ENCODE results near the gene SFMBT1.

DNA sequence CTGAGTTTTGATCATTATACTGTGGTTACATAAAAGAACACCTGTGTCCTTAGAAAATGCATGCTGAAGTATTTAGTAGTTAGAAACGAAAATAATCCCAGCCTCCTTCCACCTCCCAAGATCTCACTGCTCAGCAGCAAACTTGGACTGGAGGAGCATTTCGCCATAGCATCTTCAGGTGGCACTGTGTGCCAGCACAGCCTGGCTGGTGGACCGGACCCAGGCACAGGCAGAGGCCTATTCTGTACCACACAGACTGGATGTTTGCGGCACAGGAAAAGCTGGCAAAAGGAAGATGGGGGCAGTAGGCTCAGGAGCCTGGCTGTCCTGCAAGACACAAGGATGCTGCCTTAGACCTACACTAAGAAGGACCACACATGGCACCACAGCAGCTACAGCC, 158.7 kb downstream of the SFMBT1 start:
- TF ChIP-seq, protein P1, sequence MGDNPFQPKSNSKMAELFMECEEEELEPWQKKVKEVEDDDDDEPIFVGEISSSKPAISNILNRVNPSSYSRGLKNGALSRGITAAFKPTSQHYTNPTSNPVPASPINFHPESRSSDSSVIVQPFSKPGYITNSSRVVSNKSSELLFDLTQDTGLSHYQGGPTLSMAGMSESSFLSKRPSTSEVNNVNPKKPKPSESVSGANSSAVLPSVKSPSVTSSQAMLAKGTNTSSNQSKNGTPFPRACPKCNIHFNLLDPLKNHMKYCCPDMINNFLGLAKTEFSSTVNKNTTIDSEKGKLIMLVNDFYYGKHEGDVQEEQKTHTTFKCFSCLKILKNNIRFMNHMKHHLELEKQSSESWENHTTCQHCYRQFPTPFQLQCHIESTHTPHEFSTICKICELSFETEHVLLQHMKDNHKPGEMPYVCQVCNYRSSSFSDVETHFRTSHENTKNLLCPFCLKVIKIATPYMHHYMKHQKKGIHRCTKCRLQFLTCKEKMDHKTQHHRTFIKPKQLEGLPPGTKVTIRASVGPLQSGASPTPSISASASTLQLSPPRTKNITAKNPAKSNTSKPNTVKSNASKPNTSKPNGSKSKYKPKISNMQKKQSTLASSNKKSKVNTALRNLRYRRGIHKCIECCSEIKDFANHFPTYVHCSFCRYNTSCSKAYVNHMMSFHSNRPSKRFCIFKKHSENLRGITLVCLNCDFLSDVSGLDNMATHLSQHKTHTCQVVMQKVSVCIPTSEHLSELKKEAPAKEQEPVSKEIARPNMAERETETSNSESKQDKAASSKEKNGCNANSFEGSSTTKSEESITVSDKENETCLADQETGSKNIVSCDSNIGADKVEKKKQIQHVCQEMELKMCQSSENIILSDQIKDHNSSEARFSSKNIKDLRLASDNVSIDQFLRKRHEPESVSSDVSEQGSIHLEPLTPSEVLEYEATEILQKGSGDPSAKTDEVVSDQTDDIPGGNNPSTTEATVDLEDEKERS (tag by site-specific recombination; IDR thresholded peaks at IDR 0.05): no peak
- TF ChIP-seq, protein P2, sequence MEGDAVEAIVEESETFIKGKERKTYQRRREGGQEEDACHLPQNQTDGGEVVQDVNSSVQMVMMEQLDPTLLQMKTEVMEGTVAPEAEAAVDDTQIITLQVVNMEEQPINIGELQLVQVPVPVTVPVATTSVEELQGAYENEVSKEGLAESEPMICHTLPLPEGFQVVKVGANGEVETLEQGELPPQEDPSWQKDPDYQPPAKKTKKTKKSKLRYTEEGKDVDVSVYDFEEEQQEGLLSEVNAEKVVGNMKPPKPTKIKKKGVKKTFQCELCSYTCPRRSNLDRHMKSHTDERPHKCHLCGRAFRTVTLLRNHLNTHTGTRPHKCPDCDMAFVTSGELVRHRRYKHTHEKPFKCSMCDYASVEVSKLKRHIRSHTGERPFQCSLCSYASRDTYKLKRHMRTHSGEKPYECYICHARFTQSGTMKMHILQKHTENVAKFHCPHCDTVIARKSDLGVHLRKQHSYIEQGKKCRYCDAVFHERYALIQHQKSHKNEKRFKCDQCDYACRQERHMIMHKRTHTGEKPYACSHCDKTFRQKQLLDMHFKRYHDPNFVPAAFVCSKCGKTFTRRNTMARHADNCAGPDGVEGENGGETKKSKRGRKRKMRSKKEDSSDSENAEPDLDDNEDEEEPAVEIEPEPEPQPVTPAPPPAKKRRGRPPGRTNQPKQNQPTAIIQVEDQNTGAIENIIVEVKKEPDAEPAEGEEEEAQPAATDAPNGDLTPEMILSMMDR (tag by site-specific recombination; IDR thresholded peaks at IDR 0.05): no peak
- no peak for TF ChIP-seq KLF1 (tag by site-specific recombination; IDR thresholded peaks at IDR 0.05)
- TF ChIP-seq YY1 (tag by site-specific recombination; IDR thresholded peaks at IDR 0.05): no peak
- TF ChIP-seq, protein P3, sequence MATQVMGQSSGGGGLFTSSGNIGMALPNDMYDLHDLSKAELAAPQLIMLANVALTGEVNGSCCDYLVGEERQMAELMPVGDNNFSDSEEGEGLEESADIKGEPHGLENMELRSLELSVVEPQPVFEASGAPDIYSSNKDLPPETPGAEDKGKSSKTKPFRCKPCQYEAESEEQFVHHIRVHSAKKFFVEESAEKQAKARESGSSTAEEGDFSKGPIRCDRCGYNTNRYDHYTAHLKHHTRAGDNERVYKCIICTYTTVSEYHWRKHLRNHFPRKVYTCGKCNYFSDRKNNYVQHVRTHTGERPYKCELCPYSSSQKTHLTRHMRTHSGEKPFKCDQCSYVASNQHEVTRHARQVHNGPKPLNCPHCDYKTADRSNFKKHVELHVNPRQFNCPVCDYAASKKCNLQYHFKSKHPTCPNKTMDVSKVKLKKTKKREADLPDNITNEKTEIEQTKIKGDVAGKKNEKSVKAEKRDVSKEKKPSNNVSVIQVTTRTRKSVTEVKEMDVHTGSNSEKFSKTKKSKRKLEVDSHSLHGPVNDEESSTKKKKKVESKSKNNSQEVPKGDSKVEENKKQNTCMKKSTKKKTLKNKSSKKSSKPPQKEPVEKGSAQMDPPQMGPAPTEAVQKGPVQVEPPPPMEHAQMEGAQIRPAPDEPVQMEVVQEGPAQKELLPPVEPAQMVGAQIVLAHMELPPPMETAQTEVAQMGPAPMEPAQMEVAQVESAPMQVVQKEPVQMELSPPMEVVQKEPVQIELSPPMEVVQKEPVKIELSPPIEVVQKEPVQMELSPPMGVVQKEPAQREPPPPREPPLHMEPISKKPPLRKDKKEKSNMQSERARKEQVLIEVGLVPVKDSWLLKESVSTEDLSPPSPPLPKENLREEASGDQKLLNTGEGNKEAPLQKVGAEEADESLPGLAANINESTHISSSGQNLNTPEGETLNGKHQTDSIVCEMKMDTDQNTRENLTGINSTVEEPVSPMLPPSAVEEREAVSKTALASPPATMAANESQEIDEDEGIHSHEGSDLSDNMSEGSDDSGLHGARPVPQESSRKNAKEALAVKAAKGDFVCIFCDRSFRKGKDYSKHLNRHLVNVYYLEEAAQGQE (tag by site-specific recombination; IDR thresholded peaks at IDR 0.05): no peak
- no peak for TF ChIP-seq ZNF777 (tag by site-specific recombination; IDR thresholded peaks at IDR 0.05; ENCODE audit: borderline replicate concordance)
- no peak for TF ChIP-seq ZNF76 (tag by site-specific recombination; IDR thresholded peaks at IDR 0.05; ENCODE audit: borderline replicate concordance, low read depth)
- TF ChIP-seq, protein P4, sequence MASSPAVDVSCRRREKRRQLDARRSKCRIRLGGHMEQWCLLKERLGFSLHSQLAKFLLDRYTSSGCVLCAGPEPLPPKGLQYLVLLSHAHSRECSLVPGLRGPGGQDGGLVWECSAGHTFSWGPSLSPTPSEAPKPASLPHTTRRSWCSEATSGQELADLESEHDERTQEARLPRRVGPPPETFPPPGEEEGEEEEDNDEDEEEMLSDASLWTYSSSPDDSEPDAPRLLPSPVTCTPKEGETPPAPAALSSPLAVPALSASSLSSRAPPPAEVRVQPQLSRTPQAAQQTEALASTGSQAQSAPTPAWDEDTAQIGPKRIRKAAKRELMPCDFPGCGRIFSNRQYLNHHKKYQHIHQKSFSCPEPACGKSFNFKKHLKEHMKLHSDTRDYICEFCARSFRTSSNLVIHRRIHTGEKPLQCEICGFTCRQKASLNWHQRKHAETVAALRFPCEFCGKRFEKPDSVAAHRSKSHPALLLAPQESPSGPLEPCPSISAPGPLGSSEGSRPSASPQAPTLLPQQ (tag by site-specific recombination; IDR thresholded peaks at IDR 0.05): no peak
- TF ChIP-seq ZNF239 (tag by site-specific recombination; IDR thresholded peaks at IDR 0.05): no peak
- TF ChIP-seq ZNF274 (IDR thresholded peaks at IDR 0.05; ENCODE audit: low read length): no peak
- TF ChIP-seq ZNF274 (tag by site-specific recombination; IDR thresholded peaks at IDR 0.05; ENCODE audit: borderline replicate concordance): no peak
- no peak for TF ChIP-seq ZNF2 (tag by site-specific recombination; IDR thresholded peaks at IDR 0.05)
- no peak for TF ChIP-seq ZNF184 (tag by site-specific recombination; IDR thresholded peaks at IDR 0.05)
- no peak for TF ChIP-seq TCF7L2 (IDR thresholded peaks at IDR 0.05; ENCODE audit: borderline replicate concordance, low read depth, low read length)

Measured in HEK293 (cell line).